GM18868 (cell line): ENCODE measurements around the gene KCNQ1.

ENCODE experiments used
- ATAC-seq: cut with Tn5 transposase; IDR thresholded peaks from one replicate; pipeline ENCODE4 v1.9.1; 2021; ENCODE audit warnings: mild to moderate bottlenecking, moderate library complexity; ENCODE audit not compliant: unreplicated experiment

KCNQ1 gene

GRCh38 chr11:2797121-2797711 is 352.4 kb downstream of the KCNQ1 start:
- no peak for ATAC-seq

GRCh38 chr11:2797741-2798361 is 353.0 kb downstream of the KCNQ1 start:
- no peak for ATAC-seq

- no peak for ATAC-seq
These were observed 354.3 kb downstream of the KCNQ1 start for GRCh38 chr11:2798951-2799761.

- no peak for ATAC-seq
These were observed 355.3 kb downstream of the KCNQ1 start for GRCh38 chr11:2799881-2800654.

GRCh38 chr11:2800655-2801531 is 356.1 kb downstream of the KCNQ1 start:
- no peak for ATAC-seq

GRCh38 chr11:2801711-2802388 is 357.0 kb downstream of the KCNQ1 start:
- ATAC-seq: no peak

- no peak for ATAC-seq
These were observed 357.8 kb downstream of the KCNQ1 start for GRCh38 chr11:2802389-2803185.

GRCh38 chr11:2803186-2804091 is 358.6 kb downstream of the KCNQ1 start:
- ATAC-seq: no peak

GRCh38 chr11:2804189-2804588 is 359.4 kb downstream of the KCNQ1 start:
- no peak for ATAC-seq

- ATAC-seq: no peak
These were observed 360.0 kb downstream of the KCNQ1 start for GRCh38 chr11:2804701-2805387.

GRCh38 chr11:2805388-2806056 is 360.7 kb downstream of the KCNQ1 start:
- ATAC-seq: no peak

- no peak for ATAC-seq
These were observed 361.7 kb downstream of the KCNQ1 start for GRCh38 chr11:2806351-2807024.

GRCh38 chr11:2807025-2807681 is 362.3 kb downstream of the KCNQ1 start:
- no peak for ATAC-seq

GRCh38 chr11:2807801-2808241 is 363.0 kb downstream of the KCNQ1 start:
- ATAC-seq: no peak
